B cell (primary cell): Measurements from ENCODE around the gene KRT80. TPM values are rescaled to one million over a fixed set of nuclear protein-coding genes. Genes with fewer than 3 reads are reported as not detected.

ENCODE experiments used
- ATAC-seq: fragments of 200-7000 bp; cut with Tn5 transposase; one replicate; pipeline ENCODE4 v1.10.0; 2021; ENCODE audit warnings: low read depth, mild to moderate bottlenecking, moderate number of reproducible peaks, moderate library complexity
- CTCF ChIA-PET: fragments of 350-600 bp; sonication (Branson Sonifier 250); formaldehyde crosslinking; loops from one replicate; lab custom pipeline; 2021; ENCODE audit warnings: antibody characterized with exemption, inconsistent platforms; lab: Charles Lee
- POLR2A ChIA-PET: fragments of 350-600 bp; sonication (Branson Sonifier 250); formaldehyde crosslinking; loops from one replicate; lab custom pipeline; 2021; ENCODE audit warnings: antibody characterized with exemption; lab: Charles Lee
- DNase-seq: peaks from one replicate; pipeline ENCODE4 v3.0.0; 2013
- H2AFZ ChIP-seq: 2 replicates; pipeline ENCODE4 v1.6.1; 2012; ENCODE audit warnings: mild to moderate bottlenecking, low read depth, low read length; ENCODE audit not compliant: insufficient read depth, poor library complexity, severe bottlenecking
- H3K27ac ChIP-seq, 2 donors: 1 replicate in 1 of 2; 2 replicates in 1 of 2; pipeline ENCODE4 v1.5.1; 2012 to 2013; ENCODE audit warnings: low read length in 2 of 2, mild to moderate bottlenecking in 2 of 2, moderate library complexity in 1 of 2
- H3K27me3 ChIP-seq, 4 experiments: fragments of 200-600 bp in 1 of 4; sonication (generic) in 1 of 4; replicated peaks in 1 of 4; 1 replicate in 2 of 4; 2 replicates in 2 of 4; pipeline versions ENCODE4 v1.6.1 to v1.7.0; 2013 to 2016; ENCODE audit warnings: low read length in 3 of 4, mild to moderate bottlenecking in 2 of 4, mixed read lengths in 1 of 4, moderate library complexity in 1 of 4; ENCODE audit not compliant: insufficient read depth in 4 of 4, control insufficient read depth in 3 of 4; ENCODE audit errors: control extremely low read depth in 1 of 4
- H3K36me3 ChIP-seq, 2 experiments: replicated peaks in 1 of 2; 1 replicate in 1 of 2; 2 replicates in 1 of 2; pipeline versions ENCODE4 v1.6.1 to v1.7.1; 2013; ENCODE audit warnings: low read length in 1 of 2; ENCODE audit not compliant: insufficient read depth in 2 of 2, control insufficient read depth in 1 of 2; ENCODE audit errors: control extremely low read depth in 1 of 2, extremely low read depth in 1 of 2
- H3K4me1 ChIP-seq, 2 donors: fragments of 200-600 bp in 1 of 2; sonication (generic) in 1 of 2; 1 replicate in 1 of 2; 2 replicates in 1 of 2; pipeline versions ENCODE4 v1.5.1 to v1.6.1; 2013 to 2017; ENCODE audit warnings: low read length in 2 of 2; ENCODE audit not compliant: control insufficient read depth in 2 of 2, insufficient read depth in 2 of 2
- H3K4me2 ChIP-seq: replicated peaks from 2 replicates; pipeline ENCODE3; 2012; ENCODE audit warnings: mild to moderate bottlenecking, low read depth, low read length; ENCODE audit not compliant: poor library complexity, severe bottlenecking
- H3K4me3 ChIP-seq, 5 experiments: fragments of 200-600 bp in 1 of 5; sonication (generic) in 1 of 5; 1 replicate in 3 of 5; 2 replicates in 2 of 5; pipeline versions ENCODE4 v1.5.1 to v1.7.0; 2011 to 2016; ENCODE audit warnings: low read length in 4 of 5, mild to moderate bottlenecking in 4 of 5, low read depth in 2 of 5, control low read depth in 1 of 5, moderate library complexity in 1 of 5; ENCODE audit not compliant: insufficient read depth in 1 of 5; ENCODE audit errors: control extremely low read depth in 1 of 5, extremely low read depth in 1 of 5
- H3K79me2 ChIP-seq: fragments of 200-600 bp; sonication (generic); one replicate; pipeline ENCODE4 v1.6.0; 2016; ENCODE audit warnings: low read length; ENCODE audit not compliant: control insufficient read depth, insufficient read depth
- H3K9ac ChIP-seq: fragments of 200-600 bp; sonication (generic); 2 replicates; pipeline ENCODE4 v1.6.1; 2017; ENCODE audit warnings: mild to moderate bottlenecking, low read length, moderate library complexity
- H3K9me3 ChIP-seq, 3 donors: one replicate each; pipeline versions ENCODE4 v1.6.1 to v1.7.1; 2013; ENCODE audit warnings: low read length in 2 of 3; ENCODE audit not compliant: control insufficient read depth in 2 of 3, insufficient read depth in 1 of 3; ENCODE audit errors: control extremely low read depth in 1 of 3
- H4K20me1 ChIP-seq: 2 replicates; pipeline ENCODE4 v1.6.0; 2012; ENCODE audit warnings: mild to moderate bottlenecking, low read length; ENCODE audit not compliant: insufficient read depth, control insufficient read depth, poor library complexity, severe bottlenecking
- H3K27ac Mint-ChIP-seq: one replicate; pipeline ENCODE4 v1.8.0; 2021; ENCODE audit warnings: mixed read lengths
- H3K27me3 Mint-ChIP-seq: one replicate; pipeline ENCODE4 v1.8.0; 2021; ENCODE audit warnings: mixed read lengths
- H3K4me1 Mint-ChIP-seq: one replicate; pipeline ENCODE4 v1.8.0; 2021; ENCODE audit warnings: mixed read lengths
- H3K4me3 Mint-ChIP-seq: one replicate; pipeline ENCODE4 v1.8.0; 2021; ENCODE audit warnings: mixed read lengths
- H3K9me3 Mint-ChIP-seq: one replicate; pipeline ENCODE4 v1.8.0; 2022; ENCODE audit warnings: mixed read lengths; ENCODE audit not compliant: insufficient read depth
- CTCF ChIP-seq: fragments of 200-600 bp; IDR thresholded peaks from one replicate; pipeline ENCODE4 v1.8.0; 2022; ENCODE audit warnings: antibody characterized with exemption, mild to moderate bottlenecking
- EZH2 ChIP-seq: IDR thresholded peaks from 2 replicates; pipeline ENCODE4 v1.6.1; 2012; ENCODE audit warnings: borderline replicate concordance, low read depth, mild to moderate bottlenecking, moderate library complexity, low read length; ENCODE audit not compliant: insufficient read depth, poor library complexity, severe bottlenecking
- WGBS: methylation state at CpG from one replicate; pipeline ENCODE4 v1.1.5; 2013; ENCODE audit warnings: missing lambda C conversion rate; ENCODE audit not compliant: insufficient coverage; 5-methylcytosine and 5-hydroxymethylcytosine counted together
- intact Hi-C: fragments of 100-400 bp; cut with micrococcal nuclease; formaldehyde crosslinking; loops from one replicate; pipeline ENCODE4 v1.10.0; 2022
- polyA plus RNA-seq: library from polyadenylated mRNA; depleted of rRNA; stranded (reverse); fragments of >200 nt; gene quantifications from 2 replicates; pipeline ENCODE4 v1.2.3, GENCODE V29; 2012
- total RNA-seq, 2 donors: library from RNA; stranded (reverse); fragments of 120-200 nt in 1 of 2; gene quantifications; 1 replicate in 1 of 2; 2 replicates in 1 of 2; pipeline versions ENCODE4 v1.2.3 to v1.2.4, GENCODE V29; 2013 to 2022

Gene KRT80
- total and polyA plus RNA-seq, 2 donors (not counting 1 experiment from before 2014, with no cell fraction given): not detected

- Mint-ChIP-seq H3K27me3 (peaks cover 8% of the 10 kb centered on the region), H3K4me1 (no peaks in the 10 kb centered on the region), H3K9me3 (no peaks in the 10 kb centered on the region), H3K27ac (no peak overlapping the region), H3K4me3 (no peak overlapping the region)
- Histone ChIP-seq H3K79me2 (no peaks in the 10 kb centered on the region), H2AFZ (no peak overlapping the region), H4K20me1 (no peaks in the 10 kb centered on the region), H3K9ac (no peak overlapping the region), H3K27me3 (no peaks in the 10 kb centered on the region), H3K4me2 (no peak overlapping the region), H3K36me3 (no peaks in the 10 kb centered on the region), H3K4me1 (no peaks in the 10 kb centered on the region), H3K9me3 (no peaks in the 10 kb centered on the region), H3K4me3 (no peak overlapping the region), H3K27ac (no peak overlapping the region)
- CTCF ChIA-PET: no interaction called here
- WGBS: 100% methylated on average over 3 of the region's 5 CpGs
- no peak for ATAC-seq
- no peak for DNase-seq
- POLR2A ChIA-PET: no interaction called here
- TF ChIP-seq CTCF (no peak), EZH2 (no peak)
- intact Hi-C loops: no loop called here
Measured at GRCh38 chr12:52187640-52188039, 4.2 kb downstream of the KRT80 start.

GRCh38 chr12:52187206-52187605, 4.6 kb downstream of the KRT80 start:
- Histone ChIP-seq H3K4me3 (no peak overlapping the region), H3K27ac (no peak overlapping the region), H3K27me3 (no peaks in the 10 kb centered on the region), H3K4me1 (no peaks in the 10 kb centered on the region), H3K9me3 (no peaks in the 10 kb centered on the region), H3K4me2 (no peak overlapping the region), H3K9ac (no peak overlapping the region), H2AFZ (no peak overlapping the region), H4K20me1 (no peaks in the 10 kb centered on the region), H3K79me2 (no peaks in the 10 kb centered on the region), H3K36me3 (no peaks in the 10 kb centered on the region)
- Mint-ChIP-seq H3K27me3 (peaks cover 4% of the 10 kb centered on the region), H3K9me3 (no peaks in the 10 kb centered on the region), H3K27ac (no peak overlapping the region), H3K4me3 (no peak overlapping the region), H3K4me1 (no peaks in the 10 kb centered on the region)
- ATAC-seq (no peak), DNase-seq (no peak)
- WGBS: 89% methylated on average over 11 of the region's 11 CpGs
- ChIA-PET CTCF (no interaction called here), POLR2A (no interaction called here)
- intact Hi-C loops: no loop called here
- TF ChIP-seq EZH2: no peak
- TF ChIP-seq CTCF: no peak
